IMR-90 (cell line): ENCODE data around the gene AMFR. TPM values are rescaled to one million over a fixed set of nuclear protein-coding genes. Genes with fewer than 3 reads are reported as not detected.
A peak's percentile ranks its signal among the peaks of the same experiment; 100 is the strongest.

Source experiments
- ATAC-seq: fragments of 200-7000 bp; cut with Tn5 transposase; 2 replicates; pipeline ENCODE4 v1.9.1; 2020; ENCODE audit warnings: low read depth, mild to moderate bottlenecking, moderate library complexity
- BruUV-seq: library from RNA; stranded (reverse); fragments of 400-500 nt; replicated peaks from 2 replicates; lab custom pipeline; 2021; lab: Mats Ljungman, UMichigan
- CTCF ChIA-PET: fragments of 300-600 bp; formaldehyde crosslinking; extraction: SDS; loops from one replicate; lab custom pipeline; 2021; ENCODE audit warnings: antibody characterized with exemption; lab: Yijun Ruan, JAX
- POLR2A ChIA-PET: fragments of 300-600 bp; sonication (Branson Sonifier 250); formaldehyde crosslinking; loops from one replicate; lab custom pipeline; 2022; ENCODE audit warnings: antibody characterized with exemption; ENCODE audit not compliant: unreplicated experiment; lab: Charles Lee
- DNase-seq: peaks from one replicate; pipeline ENCODE4 v3.0.0; 2013
- H2AFZ ChIP-seq: replicated peaks from 2 replicates; pipeline ENCODE3; 2013; ENCODE audit warnings: low read length, mild to moderate bottlenecking; ENCODE audit not compliant: poor library complexity
- H2AK5ac ChIP-seq: 2 replicates; pipeline ENCODE4 v1.6.1; 2013; ENCODE audit warnings: low read depth, low read length, inconsistent platforms
- H2AK9ac ChIP-seq: replicated peaks from 2 replicates; pipeline ENCODE3; 2013; ENCODE audit warnings: mild to moderate bottlenecking, low read depth, low read length, moderate library complexity; ENCODE audit not compliant: poor library complexity
- H2BK120ac ChIP-seq: 2 replicates; pipeline ENCODE4 v1.6.1; 2013; ENCODE audit warnings: low read depth, low read length, inconsistent platforms
- H2BK15ac ChIP-seq: 3 replicates; pipeline ENCODE4 v1.6.1; 2013; ENCODE audit warnings: low read depth, low read length, inconsistent platforms
- H2BK20ac ChIP-seq: 2 replicates; pipeline ENCODE4 v1.6.1; 2013; ENCODE audit warnings: low read depth, mild to moderate bottlenecking, inconsistent platforms, low read length, moderate library complexity
- H2BK5ac ChIP-seq: 2 replicates; pipeline ENCODE4 v1.6.1; 2013; ENCODE audit warnings: mild to moderate bottlenecking, low read depth, low read length, inconsistent platforms; ENCODE audit not compliant: poor library complexity, severe bottlenecking
- H3K14ac ChIP-seq: replicated peaks from 2 replicates; pipeline ENCODE4 v1.6.1; 2013; ENCODE audit warnings: low read depth, low read length, inconsistent platforms
- H3K18ac ChIP-seq: 2 replicates; pipeline ENCODE4 v1.6.1; 2013; ENCODE audit warnings: low read depth, low read length, control low read depth
- H3K23ac ChIP-seq: 2 replicates; pipeline ENCODE4 v1.6.1; 2013; ENCODE audit warnings: low read depth, low read length, inconsistent platforms
- H3K27ac ChIP-seq: 2 replicates; pipeline ENCODE4 v1.5.1; 2013; ENCODE audit warnings: mild to moderate bottlenecking, control low read depth, low read length; ENCODE audit not compliant: insufficient read depth
- H3K27me3 ChIP-seq: 2 replicates; pipeline ENCODE4 v1.6.1; 2013; ENCODE audit warnings: low read length; ENCODE audit not compliant: control insufficient read depth, insufficient read depth
- H3K36me3 ChIP-seq: 2 replicates; pipeline ENCODE4 v1.6.1; 2013; ENCODE audit warnings: low read length, mixed read lengths; ENCODE audit not compliant: control insufficient read depth, insufficient read depth
- H3K4ac ChIP-seq: 2 replicates; pipeline ENCODE4 v1.6.1; 2013; ENCODE audit warnings: low read depth, low read length, inconsistent platforms
- H3K4me1 ChIP-seq: 2 replicates; pipeline ENCODE4 v1.6.1; 2013; ENCODE audit warnings: low read length, mixed read lengths; ENCODE audit not compliant: control insufficient read depth, insufficient read depth
- H3K4me2 ChIP-seq: 2 replicates; pipeline ENCODE4 v1.6.1; 2013; ENCODE audit warnings: low read depth, mild to moderate bottlenecking, control low read depth, low read length, moderate library complexity
- H3K4me3 ChIP-seq: 2 replicates; pipeline ENCODE4 v1.5.1; 2013; ENCODE audit warnings: low read depth, mild to moderate bottlenecking, control low read depth, low read length, moderate library complexity; ENCODE audit not compliant: insufficient read depth
- H3K56ac ChIP-seq: 2 replicates; pipeline ENCODE4 v1.6.1; 2013; ENCODE audit warnings: low read length, inconsistent platforms; ENCODE audit not compliant: insufficient read depth; ENCODE audit errors: extremely low read depth
- H3K79me1 ChIP-seq, 2 experiments: 2 replicates each; pipeline ENCODE4 v1.6.1; 2013; ENCODE audit warnings: low read length in 2 of 2, inconsistent platforms in 1 of 2, low read depth in 1 of 2
- H3K9ac ChIP-seq: 2 replicates; pipeline ENCODE4 v1.6.1; 2013; ENCODE audit warnings: low read depth, low read length, control low read depth
- H3K9me1 ChIP-seq: 2 replicates; pipeline ENCODE4 v1.6.1; 2013; ENCODE audit warnings: low read length, inconsistent platforms; ENCODE audit not compliant: insufficient read depth
- H3K9me3 ChIP-seq: 2 replicates; pipeline ENCODE4 v1.6.1; 2013; ENCODE audit warnings: low read length; ENCODE audit not compliant: control insufficient read depth, insufficient read depth
- H4K20me1 ChIP-seq: 2 replicates; pipeline ENCODE4 v1.6.1; 2013; ENCODE audit warnings: low read length, inconsistent platforms; ENCODE audit not compliant: insufficient read depth
- H4K5ac ChIP-seq: 2 replicates; pipeline ENCODE4 v1.6.1; 2013; ENCODE audit warnings: mild to moderate bottlenecking, low read depth, low read length, control low read depth
- H4K8ac ChIP-seq, 2 experiments: 2 replicates each; pipeline ENCODE4 v1.6.1; 2013; ENCODE audit warnings: low read depth in 2 of 2, low read length in 2 of 2, control low read depth in 1 of 2, inconsistent platforms in 1 of 2
- H4K91ac ChIP-seq: 2 replicates; pipeline ENCODE4 v1.6.1; 2013; ENCODE audit warnings: low read depth, low read length, inconsistent platforms; ENCODE audit not compliant: insufficient read depth
- CEBPB ChIP-seq: IDR thresholded peaks from 2 replicates; pipeline ENCODE4 v1.6.1; 2012; ENCODE audit warnings: low read depth, low read length, improper control_type of control experiment
- RCOR1 ChIP-seq: IDR thresholded peaks from 2 replicates; pipeline ENCODE4 v1.6.1; 2012; ENCODE audit warnings: mild to moderate bottlenecking, low read length, improper control_type of control experiment; ENCODE audit not compliant: insufficient replicate concordance
- WGBS, 2 experiments: methylation state at CpG; one replicate each; pipeline versions ENCODE4 v1.1.5 to v1.1.7; 2013; ENCODE audit warnings: missing lambda C conversion rate in 2 of 2; ENCODE audit not compliant: insufficient read length in 1 of 2; ENCODE audit errors: extremely low coverage in 2 of 2; 5-methylcytosine and 5-hydroxymethylcytosine counted together
- dilution Hi-C: fragments of 300-500 bp; cut with HindIII; formaldehyde crosslinking; loops from one replicate; pipeline ENCODE4 v1.14.3; 2018; ENCODE audit warnings: low sequenced_read_pairs; ENCODE audit not compliant: unreplicated experiment
- in situ Hi-C: fragments of 300-500 bp; cut with MboI; formaldehyde crosslinking; loops from 3 replicates; pipeline ENCODE4 v1.14.3; 2019; ENCODE audit warnings: low sequenced_read_pairs, inconsistent platforms, mixed read lengths
- intact Hi-C: fragments of 100-400 bp; cut with micrococcal nuclease; formaldehyde crosslinking; loops from 2 replicates; pipeline ENCODE4 v1.10.0; 2022
- polyA plus RNA-seq, 3 experiments: library from polyadenylated mRNA; depleted of rRNA; stranded (reverse); fragments of >200 nt; gene quantifications; 2 replicates each; pipeline ENCODE4 v1.2.3, GENCODE V29; 2012; ENCODE audit warnings: low replicate concordance in 1 of 3
- total RNA-seq: library from RNA; depleted of rRNA; stranded (reverse); fragments of >200 nt; gene quantifications from 2 replicates; pipeline ENCODE4 v1.2.3, GENCODE V29; 2012

The AMFR gene
- total and polyA plus RNA-seq, 2 of the 4 experiments (the other 2 are of a cell fraction) = 60.7 to 216 TPM

GRCh38 chr16:56426585-56426984, 1.2 kb upstream of the AMFR start:
- ATAC-seq (no peak), DNase-seq (peak; percentile 16)
- TF ChIP-seq RCOR1 = no peak
- TF ChIP-seq CEBPB = peak; percentile 39
- no CpG with 5 or more reads among the region's 4 CpGs for WGBS, 2 experiments
- Histone ChIP-seq H3K79me1 (peaks cover 2 to 35% of the 10 kb centered on the region in 2 experiments; a peak in 3 of 4 replicates), H3K9ac (no peak overlapping the region), H3K23ac (no peak overlapping the region), H2BK5ac (no peak overlapping the region), H3K9me3 (no peaks in the 10 kb centered on the region), H3K36me3 (peaks cover 10% of the 10 kb centered on the region), H3K4me2 (no peak overlapping the region), H2AK5ac (no peak overlapping the region), H2BK120ac (no peak overlapping the region), H3K27me3 (no peaks in the 10 kb centered on the region), H2AK9ac (no peak overlapping the region), H4K5ac (no peak overlapping the region), H2BK15ac (no peak overlapping the region), H3K56ac (no peak overlapping the region), H2AFZ (no peak overlapping the region), H3K4ac (no peak overlapping the region), H3K18ac (no peak overlapping the region), H3K4me3 (no peak overlapping the region), H3K4me1 (peaks cover 11% of the 10 kb centered on the region), H3K9me1 (peaks cover 10% of the 10 kb centered on the region), H2BK20ac (no peak overlapping the region), H4K20me1 (peaks cover 29% of the 10 kb centered on the region), H4K91ac (no peak overlapping the region), H4K8ac (no peak overlapping the region), H3K27ac (no peak overlapping the region), H3K14ac (no peak overlapping the region)
- dilution Hi-C loops (no loop called here), intact Hi-C loops (no loop called here), in situ Hi-C loops (no loop called here)
- BruUV-seq = no TSS peak
- ChIA-PET POLR2A (no interaction called here), CTCF (no interaction called here)
